Prostate gland (tissue), 2 donors: ENCODE measurements around the gene KSR2. TPM values are rescaled to one million over a fixed set of nuclear protein-coding genes. Genes with fewer than 3 reads are reported as not detected.

Experiments used
- DNase-seq: peaks from one replicate; pipeline ENCODE4 v3.0.0-alpha.2; 2019; ENCODE audit warnings: low spot score
- H3K27ac ChIP-seq, 2 donors: fragments of 200-600 bp; sonication (generic); 2 replicates each; pipeline ENCODE4 v1.5.1; 2017 to 2019
- H3K27me3 ChIP-seq: fragments of 200-600 bp; sonication (generic); replicated peaks from 2 replicates; pipeline ENCODE4 v1.5.1; 2019; ENCODE audit not compliant: insufficient read depth
- H3K36me3 ChIP-seq, 2 donors: fragments of 200-600 bp; sonication (generic); 1 replicate in 1 of 2; 2 replicates in 1 of 2; pipeline versions ENCODE4 v1.5.1 to v1.8.1; 2017 to 2019
- H3K4me1 ChIP-seq: fragments of 200-600 bp; sonication (generic); replicated peaks from 2 replicates; pipeline ENCODE4 v1.5.1; 2019
- H3K4me3 ChIP-seq, 2 donors: fragments of 200-600 bp; sonication (generic); 2 replicates each; pipeline ENCODE4 v1.5.1; 2017 to 2019
- H3K9me3 ChIP-seq: fragments of 200-600 bp; sonication (generic); 2 replicates; pipeline ENCODE4 v1.5.1; 2017
- POLR2A ChIP-seq: fragments of 450-650 bp; IDR thresholded peaks from one replicate; pipeline ENCODE4 v1.6.1; 2016; ENCODE audit warnings: antibody characterized with exemption, mild to moderate bottlenecking
- POLR2AphosphoS5 ChIP-seq: sonication (generic); formaldehyde crosslinking; IDR thresholded peaks from one replicate; pipeline ENCODE4 v1.6.1; 2017; ENCODE audit warnings: antibody characterized with exemption
- WGBS: methylation state at CpG from one replicate; pipeline ENCODE4 v1.1.5; 2018; 5-methylcytosine and 5-hydroxymethylcytosine counted together
- intact Hi-C: fragments of 100-400 bp; cut with DNase I; formaldehyde crosslinking; loops from one replicate; pipeline ENCODE4 v1.14.2; 2022
- total RNA-seq, 2 donors: library from RNA; depleted of rRNA; stranded (reverse); fragments of >200 nt; gene quantifications; one replicate each; pipeline ENCODE4 v1.1.0, GENCODE V29; 2016
- TF ChIP-seq, protein P1 (sequence below), 4 experiments: fragments of 200-600 bp in 2 of 4; fragments of 450-650 bp in 2 of 4; sonication (generic) in 2 of 4; IDR thresholded peaks; 1 replicate in 3 of 4; 2 replicates in 1 of 4; pipeline ENCODE4 v1.5.1; 2016 to 2019; ENCODE audit warnings: antibody characterized with exemption in 4 of 4, mild to moderate bottlenecking in 2 of 4, moderate library complexity in 2 of 4

Gene KSR2
- total RNA-seq, 2 donors from 2014 or later = 1.0 to 1.7 TPM

DNA sequence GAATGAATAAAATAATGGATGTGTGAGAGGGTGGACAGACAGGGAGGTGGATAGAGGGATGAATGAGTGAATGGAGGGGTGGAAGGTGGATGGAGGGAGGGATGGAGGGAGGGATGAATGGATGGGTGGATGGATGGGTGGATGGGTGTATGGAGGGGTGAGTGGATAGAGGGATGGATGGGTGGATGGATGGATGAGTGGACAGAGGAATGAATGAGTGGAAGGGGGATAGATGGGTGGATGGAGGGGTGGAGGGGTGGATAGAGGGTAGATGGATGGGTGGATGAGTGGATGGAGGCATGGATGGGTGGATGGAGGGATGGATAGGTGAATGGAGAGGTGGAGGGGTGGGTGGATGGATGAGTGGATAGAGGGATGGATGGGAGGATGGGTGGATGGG, 559.5 kb downstream of the KSR2 start:
- intact Hi-C loops = no loop called here
- TF ChIP-seq POLR2A = no peak
- TF ChIP-seq, protein P1, sequence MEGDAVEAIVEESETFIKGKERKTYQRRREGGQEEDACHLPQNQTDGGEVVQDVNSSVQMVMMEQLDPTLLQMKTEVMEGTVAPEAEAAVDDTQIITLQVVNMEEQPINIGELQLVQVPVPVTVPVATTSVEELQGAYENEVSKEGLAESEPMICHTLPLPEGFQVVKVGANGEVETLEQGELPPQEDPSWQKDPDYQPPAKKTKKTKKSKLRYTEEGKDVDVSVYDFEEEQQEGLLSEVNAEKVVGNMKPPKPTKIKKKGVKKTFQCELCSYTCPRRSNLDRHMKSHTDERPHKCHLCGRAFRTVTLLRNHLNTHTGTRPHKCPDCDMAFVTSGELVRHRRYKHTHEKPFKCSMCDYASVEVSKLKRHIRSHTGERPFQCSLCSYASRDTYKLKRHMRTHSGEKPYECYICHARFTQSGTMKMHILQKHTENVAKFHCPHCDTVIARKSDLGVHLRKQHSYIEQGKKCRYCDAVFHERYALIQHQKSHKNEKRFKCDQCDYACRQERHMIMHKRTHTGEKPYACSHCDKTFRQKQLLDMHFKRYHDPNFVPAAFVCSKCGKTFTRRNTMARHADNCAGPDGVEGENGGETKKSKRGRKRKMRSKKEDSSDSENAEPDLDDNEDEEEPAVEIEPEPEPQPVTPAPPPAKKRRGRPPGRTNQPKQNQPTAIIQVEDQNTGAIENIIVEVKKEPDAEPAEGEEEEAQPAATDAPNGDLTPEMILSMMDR (IDR thresholded peaks at IDR 0.05) = no peak
- no peak for TF ChIP-seq POLR2AphosphoS5
- no peaks in the 10 kb centered on the region for H3K9me3 ChIP-seq
- H3K4me1 ChIP-seq = no peaks in the 10 kb centered on the region
- no peaks in the 10 kb centered on the region for H3K36me3 ChIP-seq
- no peak for DNase-seq
- no peaks in the 10 kb centered on the region for H3K27me3 ChIP-seq
- no peak overlapping the region for H3K4me3 ChIP-seq
- no peak overlapping the region for H3K27ac ChIP-seq

DNA sequence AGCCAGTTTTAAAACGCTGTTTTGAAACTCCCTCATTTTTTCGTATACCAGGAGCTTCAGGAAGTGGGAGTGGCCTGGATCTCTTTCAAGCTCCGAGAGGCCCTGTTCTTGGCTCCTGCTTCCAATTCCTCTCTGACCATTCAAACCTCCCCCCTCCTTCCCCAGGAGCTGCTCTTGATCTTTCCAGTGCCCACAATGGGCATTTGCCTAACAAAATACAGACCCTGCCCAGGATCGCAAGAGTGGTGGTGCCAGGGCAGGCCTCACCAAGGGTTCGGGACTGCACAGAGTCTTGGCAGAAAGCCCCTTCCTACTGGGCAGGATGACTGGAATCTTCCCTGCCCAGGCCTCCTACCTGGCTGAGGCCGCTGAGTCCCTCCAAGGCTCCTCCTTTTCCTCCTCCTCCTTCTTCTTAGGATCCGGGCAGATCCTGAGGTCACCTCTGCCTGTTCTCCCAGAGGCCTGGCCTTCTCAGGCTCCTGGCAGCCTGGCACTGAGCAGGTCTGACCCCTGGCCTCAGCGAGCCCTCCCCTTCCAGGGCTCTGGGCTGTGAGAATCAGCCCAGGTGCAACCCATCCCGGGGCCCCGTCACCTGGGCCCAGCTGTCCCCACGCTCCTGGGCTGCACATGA, 560.5 kb downstream of the KSR2 start:
- Histone ChIP-seq H3K9me3 (no peaks in the 10 kb centered on the region), H3K4me3 (no peak overlapping the region), H3K36me3 (no peaks in the 10 kb centered on the region), H3K27me3 (no peaks in the 10 kb centered on the region), H3K27ac (peak overlapping the region; percentile 32 to 48), H3K4me1 (no peaks in the 10 kb centered on the region)
- intact Hi-C loops = no loop called here
- peak; percentile 74 for DNase-seq
- 30% methylated on average over 10 of the region's 11 CpGs for WGBS
- TF ChIP-seq, protein P1 (IDR thresholded peaks at IDR 0.05) = no peak
- TF ChIP-seq POLR2A (no peak), POLR2AphosphoS5 (peak; percentile 72)

DNA sequence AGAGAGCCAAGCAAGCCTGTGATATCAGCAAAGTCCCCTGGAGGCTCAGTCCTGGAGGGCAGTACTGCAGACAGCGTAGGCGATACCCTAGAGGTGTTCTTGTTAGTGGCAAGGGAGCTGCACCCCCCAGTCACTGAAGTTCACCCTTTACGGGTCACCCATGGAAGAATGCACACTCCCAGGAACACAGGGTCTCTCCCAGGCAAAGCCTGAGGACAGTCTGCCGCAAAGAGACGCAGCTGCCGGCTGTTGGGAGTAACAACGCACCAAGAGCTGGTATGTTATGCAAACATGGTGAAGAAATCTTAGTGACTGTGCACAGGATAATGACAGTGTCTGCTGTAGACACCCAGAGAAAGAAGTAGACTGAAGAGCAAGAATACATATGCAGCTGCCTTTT, 563.9 kb downstream of the KSR2 start:
- 59% methylated on average over 7 of the region's 7 CpGs for WGBS
- Histone ChIP-seq H3K36me3 (no peaks in the 10 kb centered on the region), H3K27me3 (no peaks in the 10 kb centered on the region), H3K9me3 (no peaks in the 10 kb centered on the region), H3K4me3 (no peak overlapping the region), H3K27ac (no peak overlapping the region), H3K4me1 (no peaks in the 10 kb centered on the region)
- DNase-seq = no peak
- TF ChIP-seq, protein P1 (IDR thresholded peaks at IDR 0.05) = no peak
- TF ChIP-seq POLR2AphosphoS5 = no peak
- no peak for TF ChIP-seq POLR2A
- intact Hi-C loops = no loop called here

DNA sequence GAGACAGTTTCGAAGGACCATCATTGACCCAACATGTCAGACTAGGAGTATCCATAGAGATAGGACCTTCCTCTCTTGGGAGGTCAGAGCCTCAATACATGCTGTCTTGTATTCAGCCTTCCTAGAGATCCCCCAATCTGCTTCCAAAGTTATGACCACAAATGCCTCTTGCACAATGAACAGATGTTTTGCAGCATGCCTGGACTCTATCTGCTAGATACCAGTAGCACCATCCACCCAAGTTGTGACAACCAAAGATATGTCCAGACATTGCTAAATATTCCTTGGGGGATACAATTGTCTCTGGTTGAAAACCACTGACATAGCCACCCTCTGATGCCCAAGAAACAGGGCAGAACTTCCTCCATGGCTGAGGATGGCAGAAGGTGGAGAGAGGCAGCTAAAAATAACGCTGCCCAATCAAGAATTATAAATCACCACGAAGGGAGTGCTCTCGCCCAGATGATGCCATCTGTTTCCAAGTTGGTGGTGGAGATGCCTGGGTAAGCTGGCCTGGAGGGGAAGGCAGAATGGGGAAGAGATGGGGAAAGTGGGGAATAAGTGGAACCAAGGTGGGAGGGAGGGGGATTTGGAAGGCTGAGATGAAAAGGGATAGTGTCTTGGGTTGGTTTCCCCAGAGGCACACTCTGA, 564.5 kb downstream of the KSR2 start:
- Histone ChIP-seq H3K4me3 (no peak overlapping the region), H3K27ac (no peak overlapping the region), H3K9me3 (no peaks in the 10 kb centered on the region), H3K4me1 (no peaks in the 10 kb centered on the region), H3K27me3 (no peaks in the 10 kb centered on the region), H3K36me3 (no peaks in the 10 kb centered on the region)
- TF ChIP-seq POLR2A = no peak
- no peak for TF ChIP-seq POLR2AphosphoS5
- TF ChIP-seq, protein P1 (IDR thresholded peaks at IDR 0.05) = no peak
- intact Hi-C loops = no loop called here
- WGBS = 85% methylated on average over 4 of the region's 4 CpGs
- DNase-seq = no peak

DNA sequence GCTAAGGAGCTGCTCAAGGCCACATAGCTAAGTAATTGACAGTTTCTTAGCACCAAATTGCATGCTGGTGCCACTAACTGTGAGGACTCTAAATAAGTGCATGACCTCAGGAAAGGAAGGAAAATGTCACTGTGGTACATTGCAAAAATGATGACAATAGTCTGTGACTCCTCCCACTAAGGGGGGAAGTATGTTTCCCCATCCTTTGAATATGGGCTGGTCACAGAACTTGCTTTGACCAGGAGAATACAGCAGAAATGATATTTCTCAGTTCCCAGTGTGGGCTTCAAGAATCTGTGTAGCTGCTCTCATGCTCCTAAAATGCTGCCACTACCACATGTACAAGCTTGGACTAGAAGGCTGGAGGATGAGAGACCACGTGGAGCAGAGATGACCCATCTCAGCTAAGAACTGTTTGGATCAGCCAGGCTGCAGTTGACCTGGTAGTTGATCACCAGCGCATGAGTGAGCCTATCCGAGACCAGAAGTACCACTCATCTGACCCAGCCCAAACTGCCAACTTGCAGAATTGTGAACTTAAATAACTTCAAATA, 565.1 kb downstream of the KSR2 start:
- TF ChIP-seq POLR2AphosphoS5 = no peak
- no peak for TF ChIP-seq POLR2A
- TF ChIP-seq, protein P1 (IDR thresholded peaks at IDR 0.05) = no peak
- 87% methylated on average over 3 of the region's 3 CpGs for WGBS
- H3K4me1 ChIP-seq = no peaks in the 10 kb centered on the region
- H3K9me3 ChIP-seq = no peaks in the 10 kb centered on the region
- no peaks in the 10 kb centered on the region for H3K36me3 ChIP-seq
- intact Hi-C loops = no loop called here
- DNase-seq = no peak
- no peak overlapping the region for H3K27ac ChIP-seq
- H3K27me3 ChIP-seq = no peaks in the 10 kb centered on the region
- no peak overlapping the region for H3K4me3 ChIP-seq
